Fibroblast of lung (primary cell): Measurements from ENCODE around the gene AFTPH. TPM values are rescaled to one million over a fixed set of nuclear protein-coding genes. Genes with fewer than 3 reads are reported as not detected.

ENCODE experiments used
- DNase-seq, 2 donors: peaks; one replicate each; pipeline versions ENCODE4 v3.0.0 to v3.0.0-alpha.2; 2010; ENCODE audit warnings: low read depth in 2 of 2
- H2AFZ ChIP-seq: 2 replicates; pipeline ENCODE4 v1.5.1; 2012; ENCODE audit warnings: low read length, control low read depth, inconsistent platforms
- H3K27ac ChIP-seq: 2 replicates; pipeline ENCODE4 v1.5.1; 2011; ENCODE audit warnings: low read length, control low read depth; ENCODE audit not compliant: insufficient read depth
- H3K27me3 ChIP-seq: 2 replicates; pipeline ENCODE4 v1.5.1; 2011; ENCODE audit warnings: mild to moderate bottlenecking, low read length; ENCODE audit not compliant: control insufficient read depth, insufficient read depth
- H3K36me3 ChIP-seq: 2 replicates; pipeline ENCODE4 v1.5.1; 2011; ENCODE audit warnings: low read length; ENCODE audit not compliant: control insufficient read depth, insufficient read depth
- H3K4me1 ChIP-seq: 2 replicates; pipeline ENCODE4 v1.5.1; 2011; ENCODE audit warnings: low read length; ENCODE audit not compliant: control insufficient read depth, insufficient read depth; ENCODE audit errors: extremely low read depth
- H3K4me2 ChIP-seq: 2 replicates; pipeline ENCODE4 v1.5.1; 2011; ENCODE audit warnings: low read length, control low read depth; ENCODE audit not compliant: insufficient read depth; ENCODE audit errors: extremely low read depth
- H3K4me3 ChIP-seq, 4 experiments: fragments of 200-600 bp in 1 of 4; sonication (generic) in 1 of 4; replicated peaks in 1 of 4; 2 replicates each; pipeline ENCODE4 v1.5.1; 2011 to 2016; ENCODE audit warnings: low read length in 4 of 4, low read depth in 3 of 4, mild to moderate bottlenecking in 3 of 4, control low read depth in 2 of 4, inconsistent platforms in 1 of 4, mixed read lengths in 1 of 4; ENCODE audit not compliant: insufficient read depth in 1 of 4; ENCODE audit errors: control extremely low read depth in 1 of 4
- H3K79me2 ChIP-seq: 2 replicates; pipeline ENCODE4 v1.5.1; 2012; ENCODE audit warnings: mild to moderate bottlenecking, low read length, inconsistent platforms; ENCODE audit not compliant: control insufficient read depth, insufficient read depth
- H3K9ac ChIP-seq: 2 replicates; pipeline ENCODE4 v1.5.1; 2011; ENCODE audit warnings: mild to moderate bottlenecking, low read length, control low read depth; ENCODE audit not compliant: insufficient read depth
- H3K9me3 ChIP-seq: 2 replicates; pipeline ENCODE4 v1.5.1; 2012; ENCODE audit warnings: low read depth, low read length; ENCODE audit not compliant: control insufficient read depth, insufficient read depth
- H4K20me1 ChIP-seq: 2 replicates; pipeline ENCODE4 v1.5.1; 2011; ENCODE audit warnings: low read length; ENCODE audit not compliant: control insufficient read depth, insufficient read depth; ENCODE audit errors: extremely low read depth
- EZH2 ChIP-seq: IDR thresholded peaks from 2 replicates; pipeline ENCODE4 v1.5.1; 2012; ENCODE audit warnings: low read length, control low read depth, mild to moderate bottlenecking; ENCODE audit errors: missing control alignments
- polyA plus RNA-seq, 2 donors: library from polyadenylated mRNA; depleted of rRNA in 1 of 2; stranded (reverse) in 1 of 2; unstranded in 1 of 2; fragments of >200 nt; gene quantifications; 2 replicates each; pipeline ENCODE4 v1.2.1, GENCODE V29; 2011 to 2012; ENCODE audit warnings: missing spikeins in 1 of 2
- total RNA-seq: library from RNA; depleted of rRNA; stranded (reverse); fragments of >200 nt; gene quantifications from 2 replicates; pipeline ENCODE4 v1.2.1, GENCODE V29; 2014
- TF ChIP-seq, protein P1 (sequence below), 2 donors: IDR thresholded peaks in 1 of 2; conservative IDR thresholded peaks in 1 of 2; 1 replicate in 1 of 2; 2 replicates in 1 of 2; pipeline ENCODE4 v1.5.1; 2011 to 2012; ENCODE audit warnings: low read length in 2 of 2, control low read depth in 1 of 2, inconsistent platforms in 1 of 2, low read depth in 1 of 2, mild to moderate bottlenecking in 1 of 2

AFTPH gene
- total and polyA plus RNA-seq, 2 donors (not counting 1 experiment from before 2014, with no cell fraction given), result 15.8 to 43.3 TPM

DNA sequence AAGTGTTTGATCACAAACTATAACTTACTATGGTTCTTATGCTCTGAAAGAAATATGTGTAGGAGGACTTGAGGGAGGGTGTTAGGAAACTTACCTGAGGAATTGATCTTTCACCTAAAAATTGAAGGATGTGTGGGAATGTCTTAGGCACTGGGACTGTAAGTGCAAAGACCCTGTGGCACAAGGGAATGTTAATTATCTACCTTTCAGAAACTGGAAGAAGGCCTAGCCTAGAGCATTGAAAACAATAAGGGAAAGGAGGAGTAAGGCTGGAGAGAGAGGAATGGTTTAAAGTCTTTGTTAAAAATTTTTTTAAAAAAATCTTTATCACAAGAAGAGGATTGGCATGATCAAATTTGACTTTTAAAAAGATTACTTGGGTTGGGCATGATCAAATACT lies 7.9 kb downstream of the AFTPH start:
- Histone ChIP-seq H4K20me1 (no peaks in the 10 kb centered on the region), H3K4me3 (no peak overlapping the region), H3K9me3 (no peaks in the 10 kb centered on the region), H3K9ac (no peak overlapping the region), H2AFZ (no peak overlapping the region), H3K4me2 (no peak overlapping the region), H3K27me3 (no peaks in the 10 kb centered on the region), H3K79me2 (peaks cover 12% of the 10 kb centered on the region), H3K4me1 (no peaks in the 10 kb centered on the region), H3K27ac (no peak overlapping the region), H3K36me3 (no peaks in the 10 kb centered on the region)
- DNase-seq, result no peak
- TF ChIP-seq EZH2, result no peak
- TF ChIP-seq, protein P1, sequence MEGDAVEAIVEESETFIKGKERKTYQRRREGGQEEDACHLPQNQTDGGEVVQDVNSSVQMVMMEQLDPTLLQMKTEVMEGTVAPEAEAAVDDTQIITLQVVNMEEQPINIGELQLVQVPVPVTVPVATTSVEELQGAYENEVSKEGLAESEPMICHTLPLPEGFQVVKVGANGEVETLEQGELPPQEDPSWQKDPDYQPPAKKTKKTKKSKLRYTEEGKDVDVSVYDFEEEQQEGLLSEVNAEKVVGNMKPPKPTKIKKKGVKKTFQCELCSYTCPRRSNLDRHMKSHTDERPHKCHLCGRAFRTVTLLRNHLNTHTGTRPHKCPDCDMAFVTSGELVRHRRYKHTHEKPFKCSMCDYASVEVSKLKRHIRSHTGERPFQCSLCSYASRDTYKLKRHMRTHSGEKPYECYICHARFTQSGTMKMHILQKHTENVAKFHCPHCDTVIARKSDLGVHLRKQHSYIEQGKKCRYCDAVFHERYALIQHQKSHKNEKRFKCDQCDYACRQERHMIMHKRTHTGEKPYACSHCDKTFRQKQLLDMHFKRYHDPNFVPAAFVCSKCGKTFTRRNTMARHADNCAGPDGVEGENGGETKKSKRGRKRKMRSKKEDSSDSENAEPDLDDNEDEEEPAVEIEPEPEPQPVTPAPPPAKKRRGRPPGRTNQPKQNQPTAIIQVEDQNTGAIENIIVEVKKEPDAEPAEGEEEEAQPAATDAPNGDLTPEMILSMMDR (conservative IDR thresholded peaks at IDR 0.05 in 1 of 2, IDR thresholded peaks at IDR 0.05 in 1 of 2; ENCODE audit: low read depth in 1 of 2, low read length in 2 of 2), result no peak

DNA sequence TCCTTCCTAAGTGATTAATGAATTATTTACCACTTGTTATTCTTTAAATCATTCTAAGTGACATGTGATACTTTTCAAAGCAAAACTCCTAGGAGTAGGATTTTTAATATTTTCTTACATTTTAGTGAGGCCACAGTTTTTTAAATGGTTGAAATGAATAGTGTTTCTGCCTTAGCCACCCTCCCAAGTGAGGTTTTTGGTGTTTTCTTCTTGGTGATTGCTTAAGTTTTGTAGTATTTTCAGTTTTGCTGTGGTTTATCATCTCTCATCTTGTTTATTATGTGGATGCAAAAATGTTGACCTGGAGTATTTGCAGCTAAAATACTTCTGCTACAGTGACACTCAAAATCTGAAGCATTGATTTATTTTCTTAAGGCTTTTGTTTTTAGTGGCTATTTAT lies 9.8 kb downstream of the AFTPH start:
- no peaks in the 10 kb centered on the region for H3K4me1 ChIP-seq
- H3K79me2 ChIP-seq, result peaks cover 7% of the 10 kb centered on the region
- H2AFZ ChIP-seq, result no peak overlapping the region
- no peak overlapping the region for H3K27ac ChIP-seq
- no peak overlapping the region for H3K4me3 ChIP-seq
- no peak overlapping the region for H3K9ac ChIP-seq
- TF ChIP-seq EZH2, result no peak
- TF ChIP-seq, protein P1 (conservative IDR thresholded peaks at IDR 0.05 in 1 of 2, IDR thresholded peaks at IDR 0.05 in 1 of 2; ENCODE audit: low read depth in 1 of 2, low read length in 2 of 2), result no peak
- no peaks in the 10 kb centered on the region for H3K9me3 ChIP-seq
- DNase-seq, result no peak
- no peaks in the 10 kb centered on the region for H3K36me3 ChIP-seq
- no peak overlapping the region for H3K4me2 ChIP-seq
- H4K20me1 ChIP-seq, result no peaks in the 10 kb centered on the region
- H3K27me3 ChIP-seq, result no peaks in the 10 kb centered on the region

DNA sequence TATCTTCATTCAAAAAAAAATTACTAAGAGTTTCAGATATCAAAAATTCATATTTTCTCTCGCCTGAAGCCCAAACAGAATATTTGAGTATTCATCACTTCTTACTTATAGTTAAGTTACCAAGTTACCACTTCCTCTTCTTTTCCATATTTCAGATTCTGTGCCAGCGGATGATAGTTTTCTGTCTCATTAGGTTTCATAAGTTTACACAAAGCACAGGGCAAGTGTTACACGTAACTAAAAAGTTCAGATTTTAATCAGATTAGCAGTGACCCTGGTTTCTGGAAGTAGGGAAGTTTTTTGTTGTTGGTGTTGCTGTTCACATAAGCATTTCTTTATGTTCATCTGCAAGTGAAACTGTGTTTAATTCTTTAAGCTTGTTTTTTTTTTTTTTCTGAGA lies 10.2 kb downstream of the AFTPH start:
- H3K27me3 ChIP-seq, result no peaks in the 10 kb centered on the region
- TF ChIP-seq, protein P1 (conservative IDR thresholded peaks at IDR 0.05 in 1 of 2, IDR thresholded peaks at IDR 0.05 in 1 of 2; ENCODE audit: low read depth in 1 of 2, low read length in 2 of 2), result no peak
- no peaks in the 10 kb centered on the region for H3K9me3 ChIP-seq
- H3K79me2 ChIP-seq, result peaks cover 8% of the 10 kb centered on the region
- no peaks in the 10 kb centered on the region for H3K36me3 ChIP-seq
- H3K4me1 ChIP-seq, result no peaks in the 10 kb centered on the region
- no peaks in the 10 kb centered on the region for H4K20me1 ChIP-seq
- H3K4me3 ChIP-seq, result no peak overlapping the region
- no peak overlapping the region for H3K9ac ChIP-seq
- DNase-seq, result no peak
- no peak overlapping the region for H3K27ac ChIP-seq
- no peak overlapping the region for H3K4me2 ChIP-seq
- no peak overlapping the region for H2AFZ ChIP-seq
